Lower leg skin (tissue), 4 donors: ENCODE measurements around the gene PES1. TPM values are rescaled to one million over a fixed set of nuclear protein-coding genes. Genes with fewer than 3 reads are reported as not detected.
"Not testable (repeated sequence)": the region's sequence is repeated elsewhere in the genome, so short reads cannot be mapped to it uniquely, and the experiment has no call there.

Experiments
- DNase-seq, 2 donors: peaks; one replicate each; pipeline ENCODE4 v3.0.0-alpha.2; 2019; ENCODE audit warnings: low spot score in 2 of 2
- H3K4me3 ChIP-seq: fragments of 200-600 bp; sonication (generic); 2 replicates; pipeline ENCODE4 v1.5.1; 2017; ENCODE audit warnings: mild to moderate bottlenecking, low read depth; ENCODE audit not compliant: poor library complexity, severe bottlenecking
- POLR2A ChIP-seq, 2 donors: fragments of 450-650 bp; IDR thresholded peaks; one replicate each; pipeline ENCODE4 v1.6.1; 2016 to 2017; ENCODE audit warnings: antibody characterized with exemption in 2 of 2, mild to moderate bottlenecking in 1 of 2, moderate library complexity in 1 of 2
- WGBS, 2 donors: methylation state at CpG; one replicate each; pipeline ENCODE4 v1.1.5; 2018; 5-methylcytosine and 5-hydroxymethylcytosine counted together
- intact Hi-C: fragments of 100-400 bp; cut with DNase I; formaldehyde crosslinking; loops from one replicate; pipeline ENCODE4 v1.15.0; 2023; ENCODE audit warnings: low total_unique reads
- total RNA-seq, 4 donors: library from RNA; depleted of rRNA; stranded (reverse); fragments of >200 nt; gene quantifications; one replicate each; pipeline ENCODE4 v1.1.0, GENCODE V29; 2016
- TF ChIP-seq, protein P1 (sequence below), 3 donors: fragments of 450-650 bp; IDR thresholded peaks; one replicate each; pipeline ENCODE4 v1.5.1; 2016; ENCODE audit warnings: antibody characterized with exemption in 3 of 3, mild to moderate bottlenecking in 3 of 3, moderate library complexity in 2 of 3

PES1 gene
- total RNA-seq, 4 donors from 2014 or later = 43.1 to 55.6 (median 49.1) TPM

DNA sequence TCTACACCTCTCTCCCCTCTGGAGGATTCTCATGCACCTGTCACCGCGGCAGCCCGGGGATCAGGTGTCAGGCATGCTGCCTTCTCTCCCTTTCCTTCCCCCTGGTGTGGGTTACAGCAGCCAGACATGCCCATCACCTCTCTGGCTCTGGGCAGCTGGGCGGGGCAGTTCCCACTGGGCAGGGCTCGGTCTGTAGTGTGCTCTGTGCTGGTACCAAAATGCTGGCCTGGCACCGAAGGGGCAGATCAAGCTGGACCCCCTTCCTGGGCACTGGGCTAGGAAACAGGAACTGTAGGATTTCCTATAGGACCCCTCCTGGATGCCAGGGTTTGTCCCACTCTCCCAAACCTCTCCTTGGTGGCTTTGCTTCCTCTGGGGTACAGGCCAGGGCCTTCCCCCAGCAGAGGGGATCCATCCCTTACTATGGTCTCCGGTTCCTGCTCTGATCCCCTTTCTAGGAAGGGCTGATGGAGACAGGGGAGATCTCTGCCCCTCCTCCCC lies 18.1 kb downstream of the PES1 start:
- no peak for DNase-seq
- no peak for TF ChIP-seq POLR2A (IDR thresholded peaks at IDR 0.05)
- TF ChIP-seq, protein P1, sequence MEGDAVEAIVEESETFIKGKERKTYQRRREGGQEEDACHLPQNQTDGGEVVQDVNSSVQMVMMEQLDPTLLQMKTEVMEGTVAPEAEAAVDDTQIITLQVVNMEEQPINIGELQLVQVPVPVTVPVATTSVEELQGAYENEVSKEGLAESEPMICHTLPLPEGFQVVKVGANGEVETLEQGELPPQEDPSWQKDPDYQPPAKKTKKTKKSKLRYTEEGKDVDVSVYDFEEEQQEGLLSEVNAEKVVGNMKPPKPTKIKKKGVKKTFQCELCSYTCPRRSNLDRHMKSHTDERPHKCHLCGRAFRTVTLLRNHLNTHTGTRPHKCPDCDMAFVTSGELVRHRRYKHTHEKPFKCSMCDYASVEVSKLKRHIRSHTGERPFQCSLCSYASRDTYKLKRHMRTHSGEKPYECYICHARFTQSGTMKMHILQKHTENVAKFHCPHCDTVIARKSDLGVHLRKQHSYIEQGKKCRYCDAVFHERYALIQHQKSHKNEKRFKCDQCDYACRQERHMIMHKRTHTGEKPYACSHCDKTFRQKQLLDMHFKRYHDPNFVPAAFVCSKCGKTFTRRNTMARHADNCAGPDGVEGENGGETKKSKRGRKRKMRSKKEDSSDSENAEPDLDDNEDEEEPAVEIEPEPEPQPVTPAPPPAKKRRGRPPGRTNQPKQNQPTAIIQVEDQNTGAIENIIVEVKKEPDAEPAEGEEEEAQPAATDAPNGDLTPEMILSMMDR (IDR thresholded peaks at IDR 0.05) = no peak
- 39 to 45% methylated on average over 7 of the region's 7 CpGs for WGBS, 2 donors
- intact Hi-C loops = no loop called here
- H3K4me3 ChIP-seq = no peak overlapping the region

DNA sequence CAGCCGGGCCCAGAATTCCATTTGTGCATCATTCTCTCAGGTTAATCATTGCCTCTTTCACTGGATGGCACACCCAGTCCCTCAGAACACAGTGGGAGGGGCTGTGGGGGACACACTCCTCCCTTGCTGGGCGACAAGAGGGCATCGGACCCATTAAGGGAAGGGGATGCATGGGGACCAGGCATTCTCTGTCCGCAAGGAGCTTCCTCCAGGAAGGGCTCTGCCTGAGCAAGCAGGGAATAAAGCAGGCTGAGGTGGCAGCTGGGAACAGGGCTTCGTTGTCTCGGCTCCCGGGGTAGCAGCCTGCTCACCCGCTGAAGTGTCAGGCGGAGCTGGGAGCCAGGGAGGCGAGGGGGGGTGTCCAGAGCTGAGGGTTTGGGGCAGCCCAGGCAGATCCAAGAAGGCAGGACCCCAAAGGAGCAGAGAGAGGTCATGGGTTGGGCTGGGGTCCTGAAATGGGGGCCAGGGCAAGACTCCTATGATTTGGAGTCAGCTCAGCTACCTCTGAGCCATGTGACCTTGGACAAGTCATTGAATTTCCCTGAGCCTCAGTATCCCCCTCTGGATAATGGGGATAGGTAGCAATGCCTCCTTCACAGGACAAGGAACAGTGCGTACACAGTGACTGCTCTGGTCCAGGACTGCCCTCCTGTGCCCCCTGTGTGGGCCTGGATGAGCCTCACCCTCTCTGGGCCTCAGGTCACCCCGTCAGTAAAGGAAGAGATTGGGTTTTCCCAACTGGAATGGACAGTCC lies 18.7 kb downstream of the PES1 start:
- DNase-seq = no peak
- no peak overlapping the region for H3K4me3 ChIP-seq
- 43 to 49% methylated on average over 12 of the region's 12 CpGs for WGBS, 2 donors
- TF ChIP-seq, protein P1 (IDR thresholded peaks at IDR 0.05) = no peak
- no peak for TF ChIP-seq POLR2A (IDR thresholded peaks at IDR 0.05)
- intact Hi-C loops = no loop called here

DNA sequence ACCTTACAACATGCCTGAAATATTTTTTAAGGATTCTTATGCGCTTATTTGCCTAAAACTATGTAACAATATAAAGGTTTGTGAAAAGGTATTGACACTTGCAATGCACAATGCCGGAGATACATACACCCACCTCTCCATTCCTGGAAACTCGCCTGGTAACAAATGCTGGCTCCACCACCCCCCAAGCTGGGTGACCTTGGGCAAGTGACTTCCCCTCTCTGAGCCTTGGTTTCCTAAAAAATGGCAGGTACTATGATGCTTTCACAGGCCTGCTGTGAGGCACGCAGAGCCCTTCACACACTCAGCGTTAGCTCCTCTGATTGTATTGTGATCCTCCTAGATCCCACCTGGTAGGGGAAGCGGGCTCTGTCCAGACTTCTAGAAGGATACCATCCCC lies 19.5 kb downstream of the PES1 start:
- intact Hi-C loops = no loop called here
- no peak for TF ChIP-seq POLR2A (IDR thresholded peaks at IDR 0.05)
- TF ChIP-seq, protein P1 (IDR thresholded peaks at IDR 0.05) = no peak
- 86 to 89% methylated on average over 6 of the region's 6 CpGs for WGBS, 2 donors
- DNase-seq = no peak
- no peak overlapping the region for H3K4me3 ChIP-seq

- H3K4me3 ChIP-seq = no peak overlapping the region
- WGBS, 2 donors = 91 to 92% methylated on average over 10 of the region's 10 CpGs
- TF ChIP-seq POLR2A (IDR thresholded peaks at IDR 0.05) = no peak
- TF ChIP-seq, protein P1 (IDR thresholded peaks at IDR 0.05) = no peak
- intact Hi-C loops = no loop called here
- no peak for DNase-seq
Observed at GRCh38 chr22:30569674-30570202, 22.0 kb downstream of the PES1 start.

DNA sequence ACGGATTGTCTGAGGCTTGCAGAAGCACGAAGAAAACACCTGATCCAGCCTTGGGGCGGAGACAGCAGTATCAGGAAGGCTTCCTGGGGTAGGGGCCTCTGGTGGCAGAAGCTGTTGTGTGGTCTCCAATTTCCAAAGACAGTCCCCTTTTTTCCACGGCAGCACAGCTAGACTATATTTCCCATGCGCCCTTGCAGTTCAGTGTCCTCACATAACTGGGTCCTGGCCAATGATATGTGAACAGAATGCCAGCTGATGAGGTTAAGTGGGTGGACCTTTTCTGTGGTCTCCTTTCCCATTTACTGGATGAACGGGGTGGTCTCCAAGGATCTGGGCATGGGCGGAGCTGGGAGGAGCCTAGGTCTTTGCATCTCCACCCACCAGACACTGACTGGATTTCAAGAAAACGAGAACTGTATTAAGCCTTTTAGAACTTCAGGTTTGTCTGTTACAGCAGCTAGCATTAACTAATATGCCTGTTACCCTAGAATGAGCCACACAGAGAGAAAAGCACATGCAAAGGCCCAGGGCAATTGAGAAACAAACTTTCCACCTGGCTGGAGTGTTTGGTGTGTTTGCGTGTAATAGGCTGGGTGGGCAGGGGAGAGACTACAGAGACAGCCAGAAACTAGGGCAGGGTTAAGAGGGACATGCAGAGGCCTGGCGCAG lies 23.4 kb downstream of the PES1 start:
- 65 to 69% methylated on average over 10 of the region's 10 CpGs for WGBS, 2 donors
- no peak for DNase-seq

GRCh38 chr22:30567277-30567676 lies 24.4 kb downstream of the PES1 start:
- H3K4me3 ChIP-seq, DNase-seq, intact Hi-C loops: not testable (repeated sequence)
- WGBS, 2 donors = 88 to 90% methylated on average over 6 of the region's 6 CpGs

More for the DNA sequence above, 23.4 kb downstream of the PES1 start:
- intact Hi-C loops = no loop called here
- H3K4me3 ChIP-seq = no peak overlapping the region
- no peak for TF ChIP-seq POLR2A (IDR thresholded peaks at IDR 0.05)
- TF ChIP-seq, protein P1 (IDR thresholded peaks at IDR 0.05) = no peak
